Suppressor macrophage treated with lipopolysaccharide for 1 hour (primary cell): ENCODE data around the gene TADA2B.

Experiments
- DNase-seq, 3 donors: peaks; one replicate each; pipeline ENCODE4 v3.0.0-alpha.2; 2020 to 2022

Gene TADA2B

GRCh38 chr4:7042503-7043283, 479 bp upstream of the TADA2B start:
- DNase-seq, result peak; percentile 99 to 100 (median 99)

- no peak for DNase-seq
These were observed 1.2 kb downstream of the TADA2B start for GRCh38 chr4:7044137-7044930.

DNA sequence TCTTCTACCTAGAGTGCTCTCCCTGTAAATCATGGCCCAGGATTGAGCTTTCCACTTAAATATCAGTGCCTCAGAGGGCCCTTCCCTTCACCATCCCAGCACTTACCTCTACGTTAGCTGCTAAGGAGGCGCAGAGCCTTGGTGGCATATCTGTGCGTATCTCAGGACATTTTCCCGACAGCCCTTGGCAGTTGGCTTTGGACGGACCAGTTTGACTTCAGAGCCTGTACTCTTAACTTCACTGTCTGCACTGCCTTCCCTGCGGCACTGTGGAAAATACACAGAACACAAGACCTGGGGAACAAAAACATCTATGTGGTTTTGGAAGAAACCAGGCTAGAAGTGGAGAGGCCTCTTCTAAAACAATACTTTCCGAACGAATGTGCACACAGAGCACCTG, 2.4 kb downstream of the TADA2B start:
- DNase-seq, result no peak

DNA sequence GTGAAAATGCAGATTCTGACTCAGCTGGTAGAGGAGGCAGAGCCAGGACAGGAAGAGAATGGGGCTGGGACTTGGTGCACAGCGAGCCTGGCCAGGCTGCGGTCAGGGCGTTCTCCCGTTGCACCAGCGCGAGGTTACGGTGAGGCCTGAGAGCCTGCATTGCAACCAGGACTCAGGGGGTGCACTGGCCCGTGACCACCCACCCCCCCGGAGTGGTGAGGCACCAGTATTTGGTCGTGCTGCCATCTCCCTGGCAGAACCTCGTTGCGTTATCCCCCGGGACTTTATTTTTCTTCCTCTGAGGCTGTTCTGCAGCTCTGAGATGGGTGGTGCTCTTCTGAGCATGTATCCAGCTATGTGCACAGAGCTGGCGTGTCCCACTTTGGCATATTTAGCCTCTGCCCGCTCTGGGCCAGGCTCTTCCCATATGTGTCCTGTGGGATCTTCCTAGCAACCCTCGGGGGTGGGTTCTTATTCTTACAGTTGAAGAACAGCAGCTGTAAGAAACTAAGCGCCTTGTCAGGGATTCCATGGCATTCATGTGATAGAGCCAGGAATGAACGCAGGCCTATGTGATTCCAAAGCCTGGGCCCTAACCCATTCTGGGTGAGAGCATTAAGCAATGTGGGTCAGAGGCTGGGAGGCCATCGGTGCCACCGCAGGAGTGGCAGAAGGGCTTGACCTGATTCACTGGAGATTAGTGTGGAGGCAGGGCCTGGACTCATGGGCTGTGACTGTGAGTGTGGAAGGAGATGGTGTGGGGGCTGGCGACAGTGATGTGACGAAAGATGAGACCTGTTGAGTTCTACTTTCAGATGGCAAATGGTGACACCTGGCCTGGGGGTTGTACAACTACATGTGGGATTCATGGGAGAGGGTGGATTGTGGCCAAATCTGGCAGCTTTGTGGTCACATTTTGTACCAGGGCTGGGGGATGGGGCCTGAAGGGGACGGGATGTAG, 3.1 kb downstream of the TADA2B start:
- no peak for DNase-seq

GRCh38 chr4:7046971-7047370, 3.8 kb downstream of the TADA2B start:
- no peak for DNase-seq

GRCh38 chr4:7048642-7049041, 5.5 kb downstream of the TADA2B start:
- DNase-seq, result no peak

DNA sequence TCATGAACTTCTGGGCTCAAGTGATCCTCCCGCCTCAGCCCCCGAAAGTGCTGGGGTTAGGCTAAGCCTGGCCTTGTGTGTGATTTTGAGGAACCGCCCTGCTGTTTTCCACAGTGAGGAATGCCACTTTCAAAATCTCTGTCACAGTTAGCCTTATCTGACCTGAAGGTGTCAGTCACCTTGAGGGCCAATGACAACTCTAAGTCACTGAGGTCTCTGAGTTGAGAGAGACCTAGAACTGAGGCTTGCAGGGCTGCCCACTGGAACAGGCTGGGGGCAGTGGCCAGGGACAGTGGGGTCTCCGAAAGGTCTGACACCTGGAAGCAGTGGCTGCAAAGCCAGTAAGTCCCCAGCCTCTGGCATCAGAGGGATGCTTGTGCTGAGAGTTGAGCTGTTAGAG, 6.1 kb downstream of the TADA2B start:
- no peak for DNase-seq

- no peak for DNase-seq
These were observed 6.6 kb downstream of the TADA2B start for GRCh38 chr4:7049739-7050138.

DNA sequence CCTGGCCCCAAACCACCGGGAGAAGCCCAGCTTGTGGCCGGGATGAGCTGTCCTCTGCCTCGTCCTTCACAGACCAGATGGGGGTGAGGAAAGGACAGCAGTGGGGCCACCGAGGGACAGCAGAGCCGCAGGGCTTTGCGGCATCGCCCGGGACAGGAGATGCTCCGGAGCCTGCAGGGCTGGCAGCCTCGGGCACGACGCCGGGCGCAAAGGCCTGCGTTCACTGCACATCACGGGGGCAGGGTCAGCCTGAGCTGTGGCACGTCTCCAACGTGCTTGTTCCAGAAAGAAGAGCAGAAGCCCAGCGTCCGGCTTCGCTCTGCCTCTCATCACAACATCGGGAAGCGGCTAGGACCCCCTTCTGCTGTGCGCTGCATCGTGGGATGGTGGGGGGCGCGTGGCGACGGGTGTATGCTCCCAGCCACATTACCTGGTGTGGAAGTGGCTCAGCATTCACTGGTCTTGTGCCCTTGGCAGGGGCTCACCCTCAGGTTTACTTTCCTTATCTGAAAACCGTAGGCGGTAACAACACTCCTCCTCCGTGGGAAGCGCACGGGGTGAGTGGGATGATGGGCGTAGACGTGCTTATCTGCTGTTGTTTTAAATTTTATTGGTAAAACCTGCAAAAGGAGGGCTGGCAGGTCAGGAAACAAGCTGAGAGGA, 7.4 kb downstream of the TADA2B start:
- DNase-seq, result no peak

- no peak for DNase-seq
These were observed 7.9 kb downstream of the TADA2B start for GRCh38 chr4:7051144-7051495.

DNA sequence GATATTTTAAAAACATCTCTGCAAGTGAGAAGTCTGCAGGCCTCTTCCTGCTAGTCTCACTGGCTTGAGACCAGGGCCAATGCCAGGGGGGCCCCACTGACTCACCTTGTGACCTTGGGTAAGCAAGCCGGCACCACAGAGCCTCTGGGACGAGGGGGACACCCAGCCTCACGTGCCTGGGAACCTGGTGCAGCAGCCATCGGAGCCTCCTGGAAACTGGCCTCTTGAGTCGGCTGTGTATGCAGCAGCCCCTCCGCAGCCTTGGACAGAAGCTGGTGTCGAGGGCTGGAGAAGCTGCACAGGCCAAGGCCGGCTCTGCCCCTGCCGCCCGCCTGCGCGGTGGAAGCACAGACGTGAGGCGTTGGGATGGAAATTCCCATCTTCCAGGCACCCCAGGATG, 8.7 kb downstream of the TADA2B start:
- no peak for DNase-seq

GRCh38 chr4:7052313-7052712, 9.1 kb downstream of the TADA2B start:
- DNase-seq, result no peak

GRCh38 chr4:7052923-7053715, 9.9 kb downstream of the TADA2B start:
- DNase-seq, result peak; percentile 42 to 54 (median 47)

GRCh38 chr4:7054106-7054880, 11.1 kb downstream of the TADA2B start:
- DNase-seq, result no peak

GRCh38 chr4:7055111-7055989, 12.2 kb downstream of the TADA2B start:
- no peak for DNase-seq

- DNase-seq, result no peak
These were observed 12.8 kb downstream of the TADA2B start for GRCh38 chr4:7055990-7056325.

DNA sequence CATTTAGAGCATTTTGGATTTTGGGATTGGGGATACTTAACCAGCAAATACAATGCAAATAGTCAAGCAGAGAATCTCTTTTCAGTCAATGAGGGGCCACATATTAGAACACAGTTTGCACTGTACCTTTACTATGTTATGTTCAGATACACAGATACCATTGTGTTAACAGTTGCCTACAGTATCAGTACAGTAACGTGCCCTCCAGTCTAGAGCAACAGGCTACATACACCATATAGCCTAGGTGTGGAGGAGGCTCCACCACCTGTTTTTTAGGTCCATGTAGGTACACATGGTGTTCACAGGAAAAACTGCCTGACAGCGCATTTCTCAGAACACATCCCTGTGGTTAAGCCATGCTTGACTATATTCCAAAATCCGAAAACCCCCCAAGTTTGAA, 15.6 kb downstream of the TADA2B start:
- DNase-seq, result no peak

GRCh38 chr4:7059662-7060061, 16.5 kb downstream of the TADA2B start:
- peak in 2 of 3 donors; percentile 37 to 50 for DNase-seq

- DNase-seq, result peak; percentile 38 to 50 (median 47)
These were observed 17.4 kb downstream of the TADA2B start for GRCh38 chr4:7060346-7061150.
